ENCODE data around the gene TNIK.

- no peak for TF ChIP-seq CTCF (conservative IDR thresholded peaks at IDR 0.05; ENCODE audit: low read length)
- no peak for TF ChIP-seq EZH2phosphoT487 (IDR thresholded peaks at IDR 0.05; ENCODE audit: borderline replicate concordance)
Measured at GRCh38 chr3:171245796-171246765, 214.1 kb downstream of the TNIK start.

Measured in Loucy (cell line).